Right kidney (tissue), 1 donor: ENCODE data around the gene CITED4.

Experiments used
- DNase-seq: peaks from one replicate; pipeline ENCODE4 v3.0.0-alpha.2; 2016

The CITED4 gene

GRCh38 chr1:40887652-40888051 is 25.5 kb upstream of the CITED4 start:
- no peak for DNase-seq

GRCh38 chr1:40887012-40887378 is 24.8 kb upstream of the CITED4 start:
- no peak for DNase-seq

GRCh38 chr1:40886318-40887011 is 24.3 kb upstream of the CITED4 start:
- no peak for DNase-seq

- peak; percentile 28 for DNase-seq
These were observed 22.1 kb upstream of the CITED4 start for GRCh38 chr1:40884055-40884795.

- DNase-seq: no peak
These were observed 18.8 kb upstream of the CITED4 start for GRCh38 chr1:40880813-40881549.

- no peak for DNase-seq
These were observed 17.5 kb upstream of the CITED4 start for GRCh38 chr1:40879482-40880175.

GRCh38 chr1:40878906-40879305 is 16.7 kb upstream of the CITED4 start:
- no peak for DNase-seq

GRCh38 chr1:40877698-40878097 is 15.5 kb upstream of the CITED4 start:
- DNase-seq: no peak

- no peak for DNase-seq
These were observed 14.7 kb upstream of the CITED4 start for GRCh38 chr1:40876891-40877290.

GRCh38 chr1:40876436-40876761 is 14.2 kb upstream of the CITED4 start:
- DNase-seq: no peak

- DNase-seq: no peak
These were observed 11.8 kb upstream of the CITED4 start for GRCh38 chr1:40873863-40874472.

GRCh38 chr1:40872276-40872675 is 10.1 kb upstream of the CITED4 start:
- DNase-seq: no peak

GRCh38 chr1:40870135-40870728 is 8.1 kb upstream of the CITED4 start:
- no peak for DNase-seq

- DNase-seq: no peak
These were observed 6.0 kb upstream of the CITED4 start for GRCh38 chr1:40868051-40868723.

GRCh38 chr1:40861224-40862003 is 749 bp downstream of the CITED4 start:
- DNase-seq: peak; percentile 90

- DNase-seq: no peak
These were observed 1.4 kb downstream of the CITED4 start for GRCh38 chr1:40860706-40861223.

GRCh38 chr1:40858856-40859416 is 3.2 kb downstream of the CITED4 start:
- no peak for DNase-seq

GRCh38 chr1:40857737-40858136 is 4.4 kb downstream of the CITED4 start:
- DNase-seq: no peak

- no peak for DNase-seq
These were observed 5.4 kb downstream of the CITED4 start for GRCh38 chr1:40856656-40857302.

GRCh38 chr1:40856116-40856515 is 6.0 kb downstream of the CITED4 start:
- DNase-seq: no peak
